ENCODE measurements around the gene MIEF1. TPM values are rescaled to one million over a fixed set of nuclear protein-coding genes. Genes with fewer than 3 reads are reported as not detected.
A peak's percentile ranks its signal among the peaks of the same experiment; 100 is the strongest.

The MIEF1 gene
- total RNA-seq, 2 donors from 2014 or later, result 14.4 to 22.1 TPM

DNA sequence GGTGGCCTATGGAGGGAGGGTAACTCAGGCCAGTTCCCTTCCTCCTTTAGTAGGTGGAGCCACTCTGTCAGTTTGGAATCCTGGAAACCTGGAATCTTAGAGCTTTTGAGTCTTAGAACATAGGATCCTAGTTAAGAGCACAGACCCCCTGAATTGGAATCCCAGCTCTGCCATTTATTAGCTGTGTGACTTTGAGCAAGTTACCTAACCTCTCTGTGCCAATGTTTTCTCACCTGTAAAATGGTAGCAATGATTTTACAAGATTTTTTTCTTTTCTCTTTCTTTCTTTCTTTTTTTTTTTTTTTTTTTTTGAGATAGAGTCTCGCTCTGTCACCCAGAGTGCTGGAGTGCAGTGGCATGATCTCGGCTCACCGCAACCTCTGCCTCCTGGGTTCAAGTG lies 51.3 kb downstream of the MIEF1 start:
- Histone ChIP-seq H3K36me3 (no peaks in the 10 kb centered on the region), H3K9me3 (no peaks in the 10 kb centered on the region), H3K4me3 (no peak overlapping the region), H3K27me3 (peaks cover 5 to 12% of the 10 kb centered on the region in 2 donors), H3K4me1 (peaks cover 0 to 11% of the 10 kb centered on the region in 2 donors), H3K27ac (no peak overlapping the region)
- DNase-seq (ENCODE audit: low spot score), result no peak
- TF ChIP-seq, protein P1, sequence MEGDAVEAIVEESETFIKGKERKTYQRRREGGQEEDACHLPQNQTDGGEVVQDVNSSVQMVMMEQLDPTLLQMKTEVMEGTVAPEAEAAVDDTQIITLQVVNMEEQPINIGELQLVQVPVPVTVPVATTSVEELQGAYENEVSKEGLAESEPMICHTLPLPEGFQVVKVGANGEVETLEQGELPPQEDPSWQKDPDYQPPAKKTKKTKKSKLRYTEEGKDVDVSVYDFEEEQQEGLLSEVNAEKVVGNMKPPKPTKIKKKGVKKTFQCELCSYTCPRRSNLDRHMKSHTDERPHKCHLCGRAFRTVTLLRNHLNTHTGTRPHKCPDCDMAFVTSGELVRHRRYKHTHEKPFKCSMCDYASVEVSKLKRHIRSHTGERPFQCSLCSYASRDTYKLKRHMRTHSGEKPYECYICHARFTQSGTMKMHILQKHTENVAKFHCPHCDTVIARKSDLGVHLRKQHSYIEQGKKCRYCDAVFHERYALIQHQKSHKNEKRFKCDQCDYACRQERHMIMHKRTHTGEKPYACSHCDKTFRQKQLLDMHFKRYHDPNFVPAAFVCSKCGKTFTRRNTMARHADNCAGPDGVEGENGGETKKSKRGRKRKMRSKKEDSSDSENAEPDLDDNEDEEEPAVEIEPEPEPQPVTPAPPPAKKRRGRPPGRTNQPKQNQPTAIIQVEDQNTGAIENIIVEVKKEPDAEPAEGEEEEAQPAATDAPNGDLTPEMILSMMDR (IDR thresholded peaks at IDR 0.05), result no peak

- Histone ChIP-seq H3K27me3 (peaks cover 8 to 14% of the 10 kb centered on the region in 2 donors), H3K27ac (no peak overlapping the region), H3K9me3 (no peaks in the 10 kb centered on the region), H3K36me3 (no peaks in the 10 kb centered on the region), H3K4me1 (peaks cover 0 to 13% of the 10 kb centered on the region in 2 donors), H3K4me3 (no peak overlapping the region)
- TF ChIP-seq, protein P1 (IDR thresholded peaks at IDR 0.05), result no peak
- DNase-seq (ENCODE audit: low spot score), result no peak
Measured at GRCh38 chr22:39554151-39554550, 52.1 kb downstream of the MIEF1 start.

- TF ChIP-seq, protein P1 (IDR thresholded peaks at IDR 0.05), result peak in 1 of 2 donors; percentile 26
Measured at GRCh38 chr22:39556970-39557841, 55.1 kb downstream of the MIEF1 start.

GRCh38 chr22:39558254-39558727 lies 56.2 kb downstream of the MIEF1 start:
- DNase-seq (ENCODE audit: low spot score), result no peak
- Histone ChIP-seq H3K4me3 (peak overlapping the region in 1 of 2 donors; percentile 31), H3K36me3 (no peaks in the 10 kb centered on the region), H3K27me3 (peaks cover 8 to 14% of the 10 kb centered on the region in 2 donors), H3K27ac (no peak overlapping the region), H3K9me3 (no peaks in the 10 kb centered on the region), H3K4me1 (peaks cover 0 to 13% of the 10 kb centered on the region in 2 donors)
- TF ChIP-seq, protein P1 (IDR thresholded peaks at IDR 0.05), result no peak

More at GRCh38 chr22:39556970-39557841, 55.1 kb downstream of the MIEF1 start:
- no peak overlapping the region for H3K27ac ChIP-seq
- peaks cover 0 to 13% of the 10 kb centered on the region in 2 donors for H3K4me1 ChIP-seq
- no peaks in the 10 kb centered on the region for H3K36me3 ChIP-seq
- peak overlapping the region in 1 of 2 donors; percentile 31 for H3K4me3 ChIP-seq
- no peaks in the 10 kb centered on the region for H3K9me3 ChIP-seq
- DNase-seq (ENCODE audit: low spot score), result no peak
- peaks cover 8 to 14% of the 10 kb centered on the region in 2 donors for H3K27me3 ChIP-seq

DNA sequence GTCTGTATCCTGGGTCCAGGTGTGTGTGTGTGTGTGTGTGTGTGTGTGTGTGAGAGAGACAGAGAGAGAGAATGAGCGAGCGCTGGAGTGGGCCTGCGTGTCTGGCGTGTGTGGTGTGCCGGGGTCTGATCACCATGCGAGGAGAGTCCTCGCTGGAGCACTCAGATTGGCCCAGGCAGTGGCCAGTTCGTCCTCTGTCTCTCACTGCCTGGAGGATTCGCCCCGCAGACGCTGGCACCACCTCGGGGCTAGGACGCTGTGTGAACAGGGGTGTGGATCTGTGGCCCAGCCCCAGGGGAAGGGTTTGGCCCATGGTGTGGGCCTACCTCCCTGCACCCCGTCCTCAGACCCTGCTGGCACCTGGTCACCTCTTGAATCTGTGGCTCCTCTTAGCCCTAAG lies 56.9 kb downstream of the MIEF1 start:
- peaks cover 8 to 14% of the 10 kb centered on the region in 2 donors for H3K27me3 ChIP-seq
- DNase-seq (ENCODE audit: low spot score), result no peak

More for the DNA sequence above, 56.9 kb downstream of the MIEF1 start:
- TF ChIP-seq, protein P1 (IDR thresholded peaks at IDR 0.05), result no peak
- Histone ChIP-seq H3K4me1 (peaks cover 0 to 13% of the 10 kb centered on the region in 2 donors), H3K9me3 (no peaks in the 10 kb centered on the region), H3K4me3 (no peak overlapping the region), H3K27ac (no peak overlapping the region), H3K36me3 (no peaks in the 10 kb centered on the region)
